Superior temporal gyrus (tissue), 1 donor: Measurements from ENCODE around the gene C1QB.
"Not testable (repeated sequence)": the region's sequence is repeated elsewhere in the genome, so short reads cannot be mapped to it uniquely, and the experiment has no call there.

Experiments used
- DNase-seq: peaks from one replicate; pipeline ENCODE4 v3.0.0-alpha.2; 2016; ENCODE audit errors: extremely low spot score

Gene C1QB

DNA sequence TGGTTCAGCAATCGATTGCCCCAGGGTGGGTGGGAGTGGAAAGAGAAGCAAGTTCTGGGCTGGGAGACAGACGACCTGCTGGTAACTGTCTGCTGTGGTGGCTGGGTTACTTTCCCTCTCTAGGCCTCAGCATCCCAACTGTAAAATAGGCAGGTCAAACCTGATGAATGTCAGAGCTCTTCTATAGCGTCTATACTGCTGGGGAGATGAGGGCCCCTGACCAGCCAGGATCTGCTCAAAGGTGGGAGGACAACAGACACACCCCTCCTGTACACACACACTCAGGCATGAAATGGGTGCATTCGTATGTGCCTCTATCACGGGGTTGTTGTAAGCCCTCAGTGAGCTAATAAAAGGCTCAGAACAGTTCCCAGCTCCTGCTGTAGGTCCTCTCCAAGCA is 44.9 kb downstream of the C1QB start:
- DNase-seq, result no peak

DNA sequence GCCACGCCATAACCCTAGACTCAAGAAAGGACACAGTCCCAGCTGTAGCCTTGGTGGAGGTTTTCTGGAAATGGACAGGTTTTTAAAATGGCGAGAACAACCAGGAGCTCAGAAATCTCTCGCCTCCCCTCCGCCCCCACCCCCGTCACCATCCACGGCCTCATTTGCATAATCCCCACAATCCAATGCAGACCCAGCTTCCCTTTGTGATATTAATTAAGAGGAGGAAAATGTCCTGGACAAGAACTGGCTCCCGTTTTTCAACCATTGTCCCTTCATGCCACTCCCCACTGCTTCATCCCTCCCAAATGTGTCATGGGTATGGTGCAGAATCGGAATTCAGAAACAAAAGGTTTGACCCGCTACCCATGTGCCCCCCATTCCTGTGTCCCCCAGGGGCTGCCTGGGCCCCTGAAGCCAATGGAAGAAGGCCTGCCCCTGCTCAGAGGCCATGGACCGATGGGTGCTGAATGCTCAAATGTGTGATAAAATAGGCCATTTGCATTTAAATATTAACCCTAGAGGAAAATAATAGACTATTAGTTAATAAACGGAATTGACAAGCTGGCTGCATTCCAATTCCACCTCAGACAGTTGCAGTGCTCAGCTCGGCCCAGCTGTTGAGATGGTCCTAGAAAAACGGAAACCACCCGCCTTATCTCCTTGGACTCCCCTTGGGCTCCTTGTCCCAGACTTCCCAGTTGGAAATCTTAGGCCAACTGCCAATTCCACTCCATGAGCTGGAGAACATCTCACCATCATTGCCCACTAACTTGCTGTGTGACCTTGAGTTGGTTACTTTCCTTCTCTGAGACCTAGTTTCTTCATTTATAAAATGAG is 46.9 kb downstream of the C1QB start:
- no peak for DNase-seq

- DNase-seq, result no peak
Measured at GRCh38 chr1:22702296-22703085, 49.5 kb downstream of the C1QB start.

- peak; percentile 96 for DNase-seq
Measured at GRCh38 chr1:22704440-22705067, 51.5 kb downstream of the C1QB start.

GRCh38 chr1:22705586-22705985 is 52.5 kb downstream of the C1QB start:
- DNase-seq, result no peak

DNA sequence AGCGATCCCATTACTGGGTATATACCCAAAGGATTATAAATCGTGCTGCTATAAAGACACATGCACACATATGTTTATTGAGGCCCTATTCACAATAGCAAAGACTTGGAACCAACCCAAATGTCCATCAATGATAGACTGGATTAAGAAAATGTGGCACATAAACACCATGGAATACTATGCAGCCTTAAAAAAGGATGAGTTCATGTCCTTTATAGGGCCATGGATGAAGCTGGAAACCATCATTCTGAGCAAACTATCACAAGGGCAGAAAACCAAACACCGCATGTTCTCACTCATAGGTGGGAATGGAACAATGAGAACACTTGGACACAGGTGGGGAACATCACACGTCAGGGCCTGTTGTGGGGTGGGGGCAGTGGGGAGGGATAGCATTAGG is 53.1 kb downstream of the C1QB start:
- not testable (repeated sequence) for DNase-seq

DNA sequence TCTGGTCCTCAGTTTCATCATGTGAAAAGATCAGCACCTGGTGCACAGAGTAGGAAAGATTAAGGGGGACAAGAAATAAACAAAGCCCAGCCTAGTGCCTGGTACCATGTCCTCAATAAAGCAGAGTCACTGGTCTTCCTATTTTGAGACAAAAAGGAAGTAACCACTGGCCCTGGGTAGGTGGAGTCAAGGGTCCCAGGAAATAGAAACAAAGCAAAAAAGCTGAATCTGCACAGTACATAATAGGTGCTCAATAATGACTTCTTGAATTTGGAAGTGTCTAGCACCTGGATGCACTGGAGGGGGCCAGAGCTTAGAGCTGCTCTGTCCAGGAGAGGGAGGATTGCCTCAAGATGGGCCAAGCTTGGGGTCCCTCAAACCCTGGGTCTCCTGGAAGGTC is 55.7 kb downstream of the C1QB start:
- DNase-seq, result no peak

DNA sequence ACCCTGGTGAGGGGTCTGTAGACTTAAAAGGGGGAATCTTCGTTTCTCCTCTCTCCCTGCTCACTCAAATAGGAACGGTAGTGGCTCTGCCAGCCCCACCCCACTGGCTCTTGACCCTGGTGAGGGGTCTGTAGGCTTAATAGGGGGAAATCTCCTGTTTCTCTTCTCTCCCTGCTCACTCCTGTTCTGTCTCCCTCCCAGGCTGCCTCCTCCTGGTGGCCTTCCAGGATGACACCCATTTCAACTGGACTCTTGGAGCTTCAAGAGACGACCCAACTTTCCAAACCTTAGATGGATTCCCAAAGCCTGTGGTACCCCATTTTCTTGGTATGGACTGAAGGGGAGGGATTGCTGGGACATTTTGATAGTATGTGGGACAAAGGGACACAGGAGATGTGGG is 56.2 kb downstream of the C1QB start:
- DNase-seq, result no peak

DNA sequence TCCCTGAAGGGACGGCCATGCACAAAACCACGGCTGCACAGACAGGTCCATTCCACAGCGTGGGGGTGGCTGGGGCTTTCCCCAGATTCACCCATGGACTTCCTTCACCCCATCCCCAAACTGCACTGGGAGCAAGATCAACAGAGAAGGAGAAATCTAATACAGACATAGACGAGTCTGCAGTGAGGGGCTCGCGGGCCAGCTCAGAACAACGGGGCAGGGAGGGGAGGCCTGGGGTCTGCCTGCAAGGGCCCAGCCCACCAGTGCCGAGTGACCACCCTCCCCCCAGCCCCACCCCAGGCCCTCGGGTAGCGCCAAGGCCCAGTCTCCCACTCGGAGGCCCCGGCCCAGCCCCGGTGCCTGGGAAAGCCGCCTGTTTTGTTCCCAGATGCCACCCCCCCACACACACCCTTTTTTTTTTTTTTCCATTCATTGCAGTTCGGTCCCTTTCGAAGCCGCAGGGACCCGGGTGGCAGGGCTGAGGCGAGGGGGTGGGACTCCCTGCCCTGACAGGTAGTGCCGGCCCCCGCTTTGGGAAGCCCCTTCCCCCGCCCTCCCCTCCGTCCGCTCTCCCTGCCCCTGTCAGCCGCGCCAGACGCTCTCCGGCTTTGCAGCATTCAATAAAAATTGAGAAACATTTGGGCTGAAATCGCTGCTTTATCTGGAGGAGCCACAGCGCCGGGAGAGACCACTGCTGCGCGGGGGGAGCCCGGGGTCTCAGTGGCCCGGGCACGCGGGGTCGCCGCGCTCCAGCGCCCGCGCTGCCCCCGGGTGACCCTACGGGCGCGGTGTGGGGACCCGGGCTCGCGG is 57.1 kb downstream of the C1QB start:
- peak; percentile 71 for DNase-seq

DNA sequence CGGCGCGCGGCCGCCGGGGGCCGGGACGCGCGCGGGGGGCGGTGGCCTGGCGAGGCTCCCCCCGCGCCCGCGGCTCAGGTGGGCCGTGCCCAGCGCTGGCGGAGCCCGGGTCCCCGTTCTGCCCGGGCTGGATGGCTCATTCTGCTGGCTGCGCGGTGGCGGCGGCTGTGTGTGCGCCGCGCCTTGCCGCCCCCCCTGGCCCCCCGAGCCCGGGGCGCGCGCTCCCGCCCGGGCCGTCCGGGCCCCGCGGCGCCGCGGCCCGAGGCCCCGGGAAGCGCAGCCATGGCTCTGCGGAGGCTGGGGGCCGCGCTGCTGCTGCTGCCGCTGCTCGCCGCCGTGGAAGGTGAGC is 57.6 kb downstream of the C1QB start, which contains the start of gene EPHB2:
Gene EPHB2 (plus strand): TSS at position 139 of the 349 bp plus-strand sequence. CDS start 144 bp downstream, at position 283.
- no peak for DNase-seq

DNA sequence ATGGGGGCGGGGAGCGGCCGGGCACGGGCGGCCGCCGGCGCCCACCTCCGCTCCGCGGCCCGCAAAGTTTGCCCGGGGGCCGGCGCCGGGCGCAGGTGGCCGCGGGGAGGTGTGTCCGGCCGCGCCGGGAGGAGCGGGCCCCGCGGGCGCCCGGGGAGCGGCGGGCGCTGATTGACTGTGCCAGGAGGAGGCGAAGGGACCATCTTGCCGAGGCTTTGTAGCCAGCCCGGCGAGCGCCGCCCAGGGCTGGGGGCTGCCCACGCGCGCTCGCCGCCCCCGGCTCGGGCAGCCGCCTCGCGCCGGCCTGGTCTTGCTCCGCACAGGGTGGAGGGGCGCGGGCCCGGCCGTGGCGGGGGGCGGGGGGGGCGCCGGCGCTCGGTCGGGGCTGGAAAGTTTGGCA is 58.0 kb downstream of the C1QB start:
- no peak for DNase-seq
